Measurements from ENCODE around the gene ZDHHC23. TPM values are rescaled to one million over a fixed set of nuclear protein-coding genes. Genes with fewer than 3 reads are reported as not detected.

The ZDHHC23 gene
- polyA plus RNA-seq, 2 donors, result 1.6 to 2.1 TPM

DNA sequence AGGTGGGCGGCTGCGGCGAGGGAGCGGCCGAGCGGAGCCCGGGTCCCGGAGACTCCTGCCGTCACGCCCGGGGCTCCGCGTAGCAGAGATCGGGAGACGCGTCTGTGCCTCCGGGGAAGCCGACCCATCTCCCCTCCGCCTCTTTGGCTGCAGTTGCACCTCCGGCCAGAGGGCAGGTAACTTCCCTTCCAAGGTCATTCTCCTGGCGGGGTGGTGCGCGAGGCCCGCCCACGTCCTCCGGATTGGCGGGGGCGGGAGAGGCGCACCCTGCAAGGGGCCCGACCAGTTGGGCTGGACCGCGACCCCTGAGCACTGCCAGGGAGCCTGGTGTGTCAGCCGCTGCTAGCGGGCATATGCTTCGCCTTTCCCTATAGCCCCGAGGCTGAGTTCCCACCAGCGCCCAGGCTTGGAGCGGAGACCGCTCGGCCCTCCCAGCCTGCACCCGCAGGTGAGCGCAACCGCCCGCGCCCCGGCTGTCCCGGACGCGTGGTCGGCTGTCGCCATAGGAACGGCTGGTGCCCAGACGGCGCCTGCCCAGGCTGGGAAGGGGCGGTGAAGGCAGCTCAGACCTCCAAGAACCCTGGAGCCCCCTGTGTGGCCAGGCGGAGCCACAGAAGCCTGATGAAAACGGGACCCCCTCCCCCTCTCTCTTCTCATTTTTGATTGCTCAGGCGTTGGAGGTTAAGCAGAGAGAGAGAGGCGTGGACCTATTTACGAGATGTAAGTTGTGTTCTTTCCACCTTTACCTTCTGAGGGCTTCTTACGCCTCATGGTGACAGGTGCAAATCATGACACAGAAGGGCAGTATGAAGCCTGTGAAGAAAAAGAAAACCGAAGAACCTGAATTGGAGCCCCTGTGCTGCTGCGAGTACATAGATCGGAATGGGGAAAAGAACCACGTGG is 453 bp downstream of the ZDHHC23 start:
- H3K4me3 ChIP-seq (ENCODE audit: low read depth in 1 of 2, low read length in 2 of 2), result peak overlapping the region; percentile 63 to 85
- H3K4me1 ChIP-seq (ENCODE audit: control insufficient read depth in 2 of 2, insufficient read depth in 2 of 2, low read length in 1 of 2), result no peaks in the 10 kb centered on the region
- no peaks in the 10 kb centered on the region for H3K36me3 ChIP-seq (ENCODE audit: control insufficient read depth in 2 of 2, insufficient read depth in 2 of 2, low read length in 1 of 2)
- no peaks in the 10 kb centered on the region for H3K9me3 ChIP-seq (ENCODE audit: control insufficient read depth in 2 of 2, insufficient read depth in 1 of 2, low read depth in 1 of 2, low read length in 1 of 2)
- peak overlapping the region; percentile 7 to 70 for H3K27ac ChIP-seq (ENCODE audit: low read depth in 2 of 2, low read length in 1 of 2)
- 1 to 2% methylated on average over 59 to 65 of the region's 65 CpGs for WGBS, 2 donors
- no peaks in the 10 kb centered on the region for H3K27me3 ChIP-seq (ENCODE audit: control insufficient read depth in 1 of 2, insufficient read depth in 2 of 2, low read length in 2 of 2)

DNA sequence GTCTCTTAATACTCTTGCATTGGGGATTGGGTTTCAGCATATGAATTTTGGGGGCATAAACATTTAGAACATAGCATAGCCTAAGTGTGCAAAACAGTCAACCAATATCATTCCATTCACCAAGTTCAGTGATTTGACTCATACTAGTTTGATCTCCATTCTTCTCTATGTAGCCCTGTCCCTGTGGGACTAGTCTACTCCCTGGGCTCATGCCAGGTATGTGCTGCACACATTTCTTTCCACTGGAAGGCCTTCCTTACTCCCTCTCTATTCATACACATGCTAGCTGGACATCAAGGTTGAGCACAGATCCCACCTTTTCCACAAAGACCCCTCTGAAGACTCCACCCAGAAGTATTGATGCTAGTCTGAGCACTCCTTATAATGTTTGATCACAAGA is 5.1 kb downstream of the ZDHHC23 start:
- Histone ChIP-seq H3K9me3 (ENCODE audit: control insufficient read depth in 2 of 2, insufficient read depth in 1 of 2, low read depth in 1 of 2, low read length in 1 of 2) (no peaks in the 10 kb centered on the region), H3K27me3 (ENCODE audit: control insufficient read depth in 1 of 2, insufficient read depth in 2 of 2, low read length in 2 of 2) (no peaks in the 10 kb centered on the region), H3K4me1 (ENCODE audit: control insufficient read depth in 2 of 2, insufficient read depth in 2 of 2, low read length in 1 of 2) (no peaks in the 10 kb centered on the region), H3K27ac (ENCODE audit: low read depth in 2 of 2, low read length in 1 of 2) (no peak overlapping the region), H3K4me3 (ENCODE audit: low read depth in 1 of 2, low read length in 2 of 2) (no peak overlapping the region), H3K36me3 (ENCODE audit: control insufficient read depth in 2 of 2, insufficient read depth in 2 of 2, low read length in 1 of 2) (no peaks in the 10 kb centered on the region)

DNA sequence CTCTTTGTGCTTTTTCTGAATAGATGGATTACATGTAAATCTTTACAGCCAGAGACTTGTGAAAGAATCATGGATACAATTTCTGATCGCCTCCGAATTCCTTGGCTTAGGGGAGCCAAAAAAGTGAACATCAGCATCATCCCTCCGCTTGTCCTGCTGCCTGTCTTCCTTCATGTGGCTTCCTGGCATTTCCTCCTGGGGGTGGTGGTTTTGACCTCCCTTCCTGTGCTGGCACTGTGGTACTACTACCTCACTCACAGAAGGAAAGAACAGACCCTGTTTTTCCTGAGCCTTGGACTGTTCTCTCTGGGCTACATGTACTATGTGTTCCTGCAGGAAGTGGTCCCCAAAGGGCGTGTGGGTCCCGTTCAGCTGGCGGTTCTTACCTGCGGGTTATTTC is 5.9 kb downstream of the ZDHHC23 start:
- H3K27me3 ChIP-seq (ENCODE audit: control insufficient read depth in 1 of 2, insufficient read depth in 2 of 2, low read length in 2 of 2), result no peaks in the 10 kb centered on the region
- WGBS, 2 donors, result 41 to 58% methylated on average over 7 of the region's 7 CpGs
- no peak overlapping the region for H3K4me3 ChIP-seq (ENCODE audit: low read depth in 1 of 2, low read length in 2 of 2)
- H3K27ac ChIP-seq (ENCODE audit: low read depth in 2 of 2, low read length in 1 of 2), result no peak overlapping the region
- no peaks in the 10 kb centered on the region for H3K4me1 ChIP-seq (ENCODE audit: control insufficient read depth in 2 of 2, insufficient read depth in 2 of 2, low read length in 1 of 2)
- H3K36me3 ChIP-seq (ENCODE audit: control insufficient read depth in 2 of 2, insufficient read depth in 2 of 2, low read length in 1 of 2), result peaks cover 0 to 2% of the 10 kb centered on the region in 2 donors
- H3K9me3 ChIP-seq (ENCODE audit: control insufficient read depth in 2 of 2, insufficient read depth in 1 of 2, low read depth in 1 of 2, low read length in 1 of 2), result no peaks in the 10 kb centered on the region

DNA sequence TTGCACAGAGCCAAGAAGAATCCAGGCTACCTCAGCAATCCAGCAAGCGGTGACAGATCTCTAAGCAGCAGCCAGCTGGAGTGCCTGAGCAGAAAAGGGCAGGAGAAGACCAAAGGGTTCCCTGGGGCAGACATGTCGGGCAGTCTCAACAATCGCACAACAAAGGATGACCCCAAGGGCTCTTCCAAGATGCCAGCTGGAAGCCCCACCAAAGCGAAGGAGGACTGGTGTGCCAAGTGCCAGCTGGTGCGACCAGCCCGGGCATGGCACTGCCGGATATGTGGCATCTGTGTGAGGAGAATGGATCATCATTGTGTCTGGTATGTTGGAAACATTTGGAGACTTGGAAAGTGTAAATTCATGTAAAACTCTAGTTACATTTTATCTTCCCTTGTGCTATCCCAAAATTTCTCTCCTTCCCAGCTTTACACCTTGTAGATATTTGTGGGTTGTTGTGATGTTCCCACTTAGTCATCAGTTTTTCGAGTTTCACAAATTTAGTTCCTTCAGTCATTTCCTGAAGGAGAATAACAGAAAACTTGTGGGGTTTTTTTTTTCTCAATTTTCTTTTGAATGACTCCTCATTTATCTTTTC is 6.4 kb downstream of the ZDHHC23 start:
- Histone ChIP-seq H3K4me1 (ENCODE audit: control insufficient read depth in 2 of 2, insufficient read depth in 2 of 2, low read length in 1 of 2) (no peaks in the 10 kb centered on the region), H3K9me3 (ENCODE audit: control insufficient read depth in 2 of 2, insufficient read depth in 1 of 2, low read depth in 1 of 2, low read length in 1 of 2) (no peaks in the 10 kb centered on the region), H3K27me3 (ENCODE audit: control insufficient read depth in 1 of 2, insufficient read depth in 2 of 2, low read length in 2 of 2) (no peaks in the 10 kb centered on the region), H3K4me3 (ENCODE audit: low read depth in 1 of 2, low read length in 2 of 2) (no peak overlapping the region), H3K36me3 (ENCODE audit: control insufficient read depth in 2 of 2, insufficient read depth in 2 of 2, low read length in 1 of 2) (peaks cover 0 to 2% of the 10 kb centered on the region in 2 donors), H3K27ac (ENCODE audit: low read depth in 2 of 2, low read length in 1 of 2) (no peak overlapping the region)
- 46 to 55% methylated on average over 8 of the region's 8 CpGs for WGBS, 2 donors

DNA sequence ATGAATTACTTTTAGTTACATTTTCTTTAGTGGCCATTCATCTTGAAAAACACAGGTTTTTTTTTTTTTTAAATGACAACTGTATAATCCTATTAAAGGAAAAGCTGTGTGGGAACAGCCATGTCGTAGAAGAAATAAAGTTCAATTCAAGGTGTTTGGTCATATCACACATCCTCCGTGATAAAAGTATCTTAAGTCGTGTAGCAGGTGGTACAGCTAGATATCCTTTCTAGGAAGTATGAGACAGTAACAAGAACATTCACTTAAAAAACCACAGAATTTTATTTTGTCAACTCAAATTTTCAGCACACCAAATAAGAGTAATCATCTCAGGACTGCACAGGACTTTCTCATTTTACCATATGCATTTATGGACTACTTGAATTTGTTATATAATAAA is 16.1 kb downstream of the ZDHHC23 start:
- Histone ChIP-seq H3K27ac (ENCODE audit: low read depth in 2 of 2, low read length in 1 of 2) (no peak overlapping the region), H3K4me3 (ENCODE audit: low read depth in 1 of 2, low read length in 2 of 2) (no peak overlapping the region), H3K9me3 (ENCODE audit: control insufficient read depth in 2 of 2, insufficient read depth in 1 of 2, low read depth in 1 of 2, low read length in 1 of 2) (no peaks in the 10 kb centered on the region), H3K36me3 (ENCODE audit: control insufficient read depth in 2 of 2, insufficient read depth in 2 of 2, low read length in 1 of 2) (no peaks in the 10 kb centered on the region), H3K27me3 (ENCODE audit: control insufficient read depth in 1 of 2, insufficient read depth in 2 of 2, low read length in 2 of 2) (no peaks in the 10 kb centered on the region), H3K4me1 (ENCODE audit: control insufficient read depth in 2 of 2, insufficient read depth in 2 of 2, low read length in 1 of 2) (no peaks in the 10 kb centered on the region)
- 81 to 92% methylated on average over 3 of the region's 3 CpGs for WGBS, 2 donors

DNA sequence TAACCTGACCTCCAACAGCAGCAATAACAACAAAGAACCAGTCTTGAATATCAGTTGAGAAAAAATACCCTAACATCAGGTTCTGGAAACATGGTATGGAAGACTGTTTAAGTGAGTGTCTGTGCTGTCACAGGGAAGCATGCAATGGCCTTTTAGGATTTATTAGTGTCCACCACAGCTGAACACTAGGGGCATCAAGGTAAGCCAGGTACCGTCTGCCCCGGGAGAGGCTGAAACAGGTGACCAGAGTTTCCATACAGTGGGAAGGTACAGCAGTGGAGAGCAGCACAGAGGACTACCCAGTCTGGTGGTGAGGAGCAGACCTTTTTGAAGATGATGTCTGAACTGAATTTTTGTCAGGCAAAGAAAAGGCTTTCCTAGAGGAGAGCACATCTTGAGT is 18.4 kb downstream of the ZDHHC23 start:
- H3K27me3 ChIP-seq (ENCODE audit: control insufficient read depth in 1 of 2, insufficient read depth in 2 of 2, low read length in 2 of 2), result no peaks in the 10 kb centered on the region
- no peaks in the 10 kb centered on the region for H3K4me1 ChIP-seq (ENCODE audit: control insufficient read depth in 2 of 2, insufficient read depth in 2 of 2, low read length in 1 of 2)
- WGBS, 2 donors, result 74 to 83% methylated on average over 2 of the region's 2 CpGs
- no peak overlapping the region for H3K27ac ChIP-seq (ENCODE audit: low read depth in 2 of 2, low read length in 1 of 2)
- no peaks in the 10 kb centered on the region for H3K9me3 ChIP-seq (ENCODE audit: control insufficient read depth in 2 of 2, insufficient read depth in 1 of 2, low read depth in 1 of 2, low read length in 1 of 2)
- no peak overlapping the region for H3K4me3 ChIP-seq (ENCODE audit: low read depth in 1 of 2, low read length in 2 of 2)
- no peaks in the 10 kb centered on the region for H3K36me3 ChIP-seq (ENCODE audit: control insufficient read depth in 2 of 2, insufficient read depth in 2 of 2, low read length in 1 of 2)

DNA sequence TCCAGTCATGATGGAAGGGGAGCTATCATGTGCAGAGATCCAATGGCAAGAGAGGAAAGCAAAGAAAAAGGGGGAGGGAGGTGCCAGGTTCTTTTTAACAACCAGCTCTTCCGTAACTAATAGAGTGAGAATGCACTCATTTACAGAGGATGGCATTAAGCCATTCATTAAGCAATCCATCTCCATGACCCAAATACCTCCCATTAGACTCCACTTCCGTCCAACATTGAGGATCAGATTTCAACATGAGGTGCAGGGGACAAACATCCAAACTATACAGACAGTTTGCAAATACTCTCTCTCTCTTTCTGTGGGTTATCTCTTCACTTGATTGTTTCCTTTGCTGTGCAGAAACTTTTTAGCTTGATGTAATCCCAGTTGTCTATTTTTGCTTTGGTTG is 21.2 kb downstream of the ZDHHC23 start:
- Histone ChIP-seq H3K9me3 (ENCODE audit: control insufficient read depth in 2 of 2, insufficient read depth in 1 of 2, low read depth in 1 of 2, low read length in 1 of 2) (no peaks in the 10 kb centered on the region), H3K27ac (ENCODE audit: low read depth in 2 of 2, low read length in 1 of 2) (no peak overlapping the region)

DNA sequence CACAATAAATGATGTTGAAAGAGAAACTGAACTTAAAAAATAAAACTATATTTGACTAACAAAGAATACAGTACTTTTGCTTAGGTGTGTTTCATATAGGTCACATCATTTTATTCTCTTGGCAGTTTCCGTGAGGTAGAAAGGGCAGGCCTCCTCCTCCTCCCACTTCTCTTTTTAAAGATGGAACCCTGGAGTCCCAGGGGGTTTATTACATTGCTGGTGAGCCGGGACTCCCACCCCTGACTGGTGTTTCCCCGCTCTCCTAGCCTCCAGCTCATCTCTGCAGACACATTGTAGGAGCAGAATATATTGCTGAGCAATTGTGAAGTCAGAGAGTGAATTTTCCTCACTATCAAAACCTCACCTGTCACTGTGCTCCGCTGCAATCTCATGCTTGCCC is 30.0 kb downstream of the ZDHHC23 start:
- H3K9me3 ChIP-seq (ENCODE audit: control insufficient read depth in 2 of 2, insufficient read depth in 1 of 2, low read depth in 1 of 2, low read length in 1 of 2), result no peaks in the 10 kb centered on the region
- no peaks in the 10 kb centered on the region for H3K4me1 ChIP-seq (ENCODE audit: control insufficient read depth in 2 of 2, insufficient read depth in 2 of 2, low read length in 1 of 2)
- WGBS, 2 donors, result 92 to 96% methylated on average over 4 of the region's 4 CpGs
- H3K27me3 ChIP-seq (ENCODE audit: control insufficient read depth in 1 of 2, insufficient read depth in 2 of 2, low read length in 2 of 2), result no peaks in the 10 kb centered on the region
- H3K36me3 ChIP-seq (ENCODE audit: control insufficient read depth in 2 of 2, insufficient read depth in 2 of 2, low read length in 1 of 2), result peaks cover 0 to 3% of the 10 kb centered on the region in 2 donors
- H3K4me3 ChIP-seq (ENCODE audit: low read depth in 1 of 2, low read length in 2 of 2), result no peak overlapping the region
- no peak overlapping the region for H3K27ac ChIP-seq (ENCODE audit: low read depth in 2 of 2, low read length in 1 of 2)

More for the DNA sequence above, 21.2 kb downstream of the ZDHHC23 start:
- H3K36me3 ChIP-seq (ENCODE audit: control insufficient read depth in 2 of 2, insufficient read depth in 2 of 2, low read length in 1 of 2), result no peaks in the 10 kb centered on the region
- no peak overlapping the region for H3K4me3 ChIP-seq (ENCODE audit: low read depth in 1 of 2, low read length in 2 of 2)
- no peaks in the 10 kb centered on the region for H3K4me1 ChIP-seq (ENCODE audit: control insufficient read depth in 2 of 2, insufficient read depth in 2 of 2, low read length in 1 of 2)
- H3K27me3 ChIP-seq (ENCODE audit: control insufficient read depth in 1 of 2, insufficient read depth in 2 of 2, low read length in 2 of 2), result no peaks in the 10 kb centered on the region
- 63 to 69% methylated on average over 2 of the region's 2 CpGs for WGBS, 2 donors

DNA sequence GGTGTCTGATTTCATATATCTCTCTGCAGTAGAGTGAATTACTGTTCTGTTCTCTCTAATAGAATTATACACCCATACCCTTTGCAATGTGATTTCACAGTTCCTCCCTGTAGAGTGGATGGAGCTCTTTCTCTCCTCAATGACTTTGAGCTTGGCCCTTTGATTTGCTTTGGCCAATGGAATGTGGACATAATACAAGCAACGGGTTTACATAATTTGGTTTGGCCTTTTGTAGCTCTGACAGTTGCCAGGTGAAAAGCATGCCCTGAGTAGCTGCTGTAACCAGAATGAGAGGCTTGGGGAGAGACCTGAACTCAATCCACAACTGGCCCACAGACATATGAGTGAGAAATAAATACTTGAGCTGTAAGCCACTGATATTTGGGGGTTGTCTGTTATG is 32.1 kb downstream of the ZDHHC23 start:
- H3K36me3 ChIP-seq (ENCODE audit: control insufficient read depth in 2 of 2, insufficient read depth in 2 of 2, low read length in 1 of 2), result peaks cover 0 to 3% of the 10 kb centered on the region in 2 donors
- H3K27ac ChIP-seq (ENCODE audit: low read depth in 2 of 2, low read length in 1 of 2), result no peak overlapping the region
- no peaks in the 10 kb centered on the region for H3K27me3 ChIP-seq (ENCODE audit: control insufficient read depth in 1 of 2, insufficient read depth in 2 of 2, low read length in 2 of 2)
- H3K4me3 ChIP-seq (ENCODE audit: low read depth in 1 of 2, low read length in 2 of 2), result no peak overlapping the region
- no peaks in the 10 kb centered on the region for H3K9me3 ChIP-seq (ENCODE audit: control insufficient read depth in 2 of 2, insufficient read depth in 1 of 2, low read depth in 1 of 2, low read length in 1 of 2)
- 73 to 88% methylated on average over 1 of the region's 1 CpG for WGBS, 2 donors
- no peaks in the 10 kb centered on the region for H3K4me1 ChIP-seq (ENCODE audit: control insufficient read depth in 2 of 2, insufficient read depth in 2 of 2, low read length in 1 of 2)

DNA sequence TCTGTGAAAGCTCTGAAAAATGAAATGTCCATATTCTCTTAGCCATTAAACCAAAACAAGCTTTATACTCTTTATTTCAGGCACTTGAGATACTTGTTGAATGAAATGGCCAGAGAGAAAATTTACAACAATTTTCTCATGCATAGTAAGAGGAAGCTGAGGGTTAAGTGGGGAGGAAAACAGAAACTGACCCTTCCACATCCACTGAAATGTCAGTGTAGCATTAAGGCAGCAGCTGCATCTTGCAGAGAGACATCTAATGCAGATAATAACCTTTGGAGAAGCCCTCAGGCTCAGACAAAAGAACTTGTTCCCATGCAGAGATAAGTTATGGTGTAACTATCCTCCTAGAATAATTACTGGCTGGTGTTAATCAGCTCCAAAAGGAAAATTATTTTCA is 34.0 kb downstream of the ZDHHC23 start:
- peaks cover 0 to 3% of the 10 kb centered on the region in 2 donors for H3K36me3 ChIP-seq (ENCODE audit: control insufficient read depth in 2 of 2, insufficient read depth in 2 of 2, low read length in 1 of 2)
- H3K27me3 ChIP-seq (ENCODE audit: control insufficient read depth in 1 of 2, insufficient read depth in 2 of 2, low read length in 2 of 2), result no peaks in the 10 kb centered on the region
- no peaks in the 10 kb centered on the region for H3K9me3 ChIP-seq (ENCODE audit: control insufficient read depth in 2 of 2, insufficient read depth in 1 of 2, low read depth in 1 of 2, low read length in 1 of 2)
- no peaks in the 10 kb centered on the region for H3K4me1 ChIP-seq (ENCODE audit: control insufficient read depth in 2 of 2, insufficient read depth in 2 of 2, low read length in 1 of 2)
- H3K27ac ChIP-seq (ENCODE audit: low read depth in 2 of 2, low read length in 1 of 2), result no peak overlapping the region
- H3K4me3 ChIP-seq (ENCODE audit: low read depth in 1 of 2, low read length in 2 of 2), result no peak overlapping the region
